Kidney epithelial cell (primary cell): ENCODE data around the gene CHM. TPM values are rescaled to one million over a fixed set of nuclear protein-coding genes. Genes with fewer than 3 reads are reported as not detected.

Experiments
- DNase-seq: peaks from one replicate; pipeline ENCODE4 v3.0.0-alpha.2; 2010; ENCODE audit warnings: low read depth
- H3K27me3 ChIP-seq: 2 replicates; pipeline ENCODE4 v1.6.0; 2011; ENCODE audit warnings: low read length; ENCODE audit not compliant: control insufficient read depth, insufficient read depth
- H3K36me3 ChIP-seq: 2 replicates; pipeline ENCODE4 v1.5.1; 2011; ENCODE audit warnings: low read length; ENCODE audit not compliant: control insufficient read depth, insufficient read depth
- H3K4me3 ChIP-seq: 2 replicates; pipeline ENCODE4 v1.5.1; 2011; ENCODE audit warnings: low read depth, mild to moderate bottlenecking, control low read depth, low read length
- total RNA-seq: library from RNA; depleted of rRNA; stranded (reverse); fragments of >200 nt; gene quantifications from 2 replicates; pipeline ENCODE4 v1.2.3, GENCODE V29; 2015
- TF ChIP-seq, protein P1 (sequence below): IDR thresholded peaks from 2 replicates; pipeline ENCODE4 v1.5.1; 2011; ENCODE audit warnings: mild to moderate bottlenecking, moderate library complexity, low read length, control low read depth, inconsistent platforms; ENCODE audit not compliant: insufficient read depth, poor library complexity, severe bottlenecking

The CHM gene
- total RNA-seq, 1 donor from 2014 or later: 24.8 TPM

DNA sequence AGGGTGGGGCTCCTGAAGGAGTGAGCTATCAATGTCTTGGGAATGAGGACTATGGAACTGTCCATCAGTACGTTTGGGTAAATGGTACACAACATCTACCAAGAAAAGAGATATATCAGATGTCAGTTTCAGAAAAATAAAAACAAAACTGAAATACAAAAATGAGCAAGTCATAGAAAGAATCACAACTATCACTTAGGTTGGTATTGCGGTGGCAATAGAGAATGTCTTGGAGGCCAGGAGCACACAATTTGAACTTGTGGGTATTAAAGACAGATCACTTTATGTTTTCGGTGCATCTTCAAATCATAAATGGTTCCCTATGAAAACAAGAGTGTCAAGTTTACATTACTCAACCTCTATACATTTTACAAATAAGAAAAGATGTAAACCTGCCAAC lies 176.8 kb downstream of the CHM start:
- Histone ChIP-seq H3K4me3 (no peak overlapping the region), H3K27me3 (no peaks in the 10 kb centered on the region), H3K36me3 (no peaks in the 10 kb centered on the region)
- DNase-seq: no peak
- TF ChIP-seq, protein P1, sequence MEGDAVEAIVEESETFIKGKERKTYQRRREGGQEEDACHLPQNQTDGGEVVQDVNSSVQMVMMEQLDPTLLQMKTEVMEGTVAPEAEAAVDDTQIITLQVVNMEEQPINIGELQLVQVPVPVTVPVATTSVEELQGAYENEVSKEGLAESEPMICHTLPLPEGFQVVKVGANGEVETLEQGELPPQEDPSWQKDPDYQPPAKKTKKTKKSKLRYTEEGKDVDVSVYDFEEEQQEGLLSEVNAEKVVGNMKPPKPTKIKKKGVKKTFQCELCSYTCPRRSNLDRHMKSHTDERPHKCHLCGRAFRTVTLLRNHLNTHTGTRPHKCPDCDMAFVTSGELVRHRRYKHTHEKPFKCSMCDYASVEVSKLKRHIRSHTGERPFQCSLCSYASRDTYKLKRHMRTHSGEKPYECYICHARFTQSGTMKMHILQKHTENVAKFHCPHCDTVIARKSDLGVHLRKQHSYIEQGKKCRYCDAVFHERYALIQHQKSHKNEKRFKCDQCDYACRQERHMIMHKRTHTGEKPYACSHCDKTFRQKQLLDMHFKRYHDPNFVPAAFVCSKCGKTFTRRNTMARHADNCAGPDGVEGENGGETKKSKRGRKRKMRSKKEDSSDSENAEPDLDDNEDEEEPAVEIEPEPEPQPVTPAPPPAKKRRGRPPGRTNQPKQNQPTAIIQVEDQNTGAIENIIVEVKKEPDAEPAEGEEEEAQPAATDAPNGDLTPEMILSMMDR: no peak

DNA sequence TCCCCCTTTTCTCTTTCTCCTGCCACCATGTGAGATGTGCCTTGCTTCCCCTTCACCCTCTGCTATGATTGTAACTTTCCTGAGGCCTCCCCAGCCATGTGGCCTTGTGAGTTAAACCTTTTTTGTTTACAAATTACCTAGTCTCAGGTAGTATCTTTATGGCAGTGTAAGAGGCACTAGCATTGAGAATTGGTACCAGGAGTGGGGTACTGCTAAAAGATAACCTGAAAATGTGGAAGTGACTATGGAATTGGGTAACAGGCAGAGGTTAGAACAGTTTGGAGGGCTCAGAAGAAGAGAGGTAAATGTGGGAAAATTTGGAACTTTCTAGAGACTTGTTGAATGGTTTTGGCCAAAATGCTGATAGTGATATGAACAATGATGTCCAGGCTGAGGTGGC lies 182.0 kb downstream of the CHM start:
- no peaks in the 10 kb centered on the region for H3K27me3 ChIP-seq
- H3K36me3 ChIP-seq: no peaks in the 10 kb centered on the region
- no peak overlapping the region for H3K4me3 ChIP-seq
- no peak for DNase-seq
- TF ChIP-seq, protein P1: no peak

DNA sequence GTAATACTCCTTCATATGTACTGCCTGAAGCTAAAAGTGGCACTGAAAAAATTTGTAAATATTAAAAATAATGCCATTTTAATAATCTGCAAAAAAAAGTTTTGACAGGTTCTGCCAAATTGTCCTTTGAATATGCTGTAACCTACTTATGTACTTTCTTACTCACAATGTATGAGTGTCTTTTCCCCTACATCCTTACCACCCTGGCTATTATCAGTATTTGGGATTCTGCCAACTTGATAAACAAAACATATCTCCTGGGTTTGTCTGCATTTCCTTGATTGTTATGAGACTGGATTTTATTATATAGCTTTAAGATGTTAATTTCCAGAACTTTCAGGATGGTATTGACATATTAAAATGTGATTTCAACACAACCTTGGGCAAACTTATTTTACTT lies 187.9 kb downstream of the CHM start:
- no peak overlapping the region for H3K4me3 ChIP-seq
- H3K27me3 ChIP-seq: no peaks in the 10 kb centered on the region
- DNase-seq: no peak
- no peaks in the 10 kb centered on the region for H3K36me3 ChIP-seq
- TF ChIP-seq, protein P1: no peak

DNA sequence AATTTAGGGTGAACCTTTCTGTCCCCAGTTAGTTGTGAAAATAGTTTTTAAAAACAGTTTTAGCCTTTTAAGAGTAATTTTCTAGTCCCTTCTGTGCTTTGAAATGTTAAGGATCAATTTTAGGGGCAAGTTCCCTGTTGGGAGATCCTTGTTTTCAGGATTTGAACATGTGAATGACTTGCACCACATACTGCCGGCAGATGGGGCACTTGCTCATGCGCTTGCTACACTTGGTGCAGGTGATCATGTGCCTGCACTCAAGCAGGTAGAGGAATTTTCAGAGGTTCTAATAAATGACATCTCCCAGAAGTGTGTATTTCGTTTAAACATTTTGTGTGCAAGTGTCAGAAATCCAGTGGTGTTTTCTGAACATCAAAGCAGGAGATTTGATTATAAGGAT lies 195.9 kb downstream of the CHM start:
- TF ChIP-seq, protein P1: peak; percentile 48
- H3K36me3 ChIP-seq: no peaks in the 10 kb centered on the region
- no peaks in the 10 kb centered on the region for H3K27me3 ChIP-seq
- no peak overlapping the region for H3K4me3 ChIP-seq
- DNase-seq: no peak

DNA sequence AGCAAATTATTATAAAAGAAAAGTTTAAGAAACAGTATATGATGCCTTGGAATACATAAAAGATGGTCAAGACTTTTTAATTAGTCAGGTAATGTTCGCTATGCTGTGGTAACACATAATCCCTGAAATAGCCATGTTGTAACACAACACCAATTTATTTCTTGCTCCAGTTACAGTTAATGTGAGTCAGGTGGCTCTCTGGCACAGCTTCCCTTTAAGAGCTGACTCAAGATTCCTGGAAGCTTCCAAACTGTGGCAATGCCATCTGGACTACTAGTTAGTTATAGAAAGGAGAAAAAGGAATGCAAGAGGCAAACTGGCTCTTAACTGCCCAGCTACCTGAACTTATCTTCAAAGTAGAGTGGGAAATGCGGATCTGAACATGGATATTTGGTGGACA lies 210.5 kb downstream of the CHM start:
- Histone ChIP-seq H3K27me3 (no peaks in the 10 kb centered on the region), H3K4me3 (no peak overlapping the region), H3K36me3 (no peaks in the 10 kb centered on the region)
- TF ChIP-seq, protein P1: no peak
- peak; percentile 1 for DNase-seq

DNA sequence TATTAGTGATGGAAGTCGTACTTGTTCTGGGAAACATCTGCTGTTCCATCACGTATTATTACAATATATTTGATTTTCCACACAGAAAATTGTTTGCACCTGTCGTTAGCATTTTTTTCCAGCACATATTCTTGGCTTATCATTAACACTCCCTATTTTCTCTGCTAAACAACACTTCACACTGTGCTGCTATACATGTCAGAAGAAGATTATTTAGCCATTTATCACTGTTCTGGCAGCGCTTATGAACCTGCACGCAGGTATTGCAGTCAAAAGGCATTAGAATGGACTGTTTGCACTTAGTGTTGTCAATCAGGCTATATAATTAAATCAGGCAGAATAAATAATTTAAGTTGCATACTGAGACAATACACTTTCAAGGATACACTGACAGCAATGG lies 218.6 kb downstream of the CHM start:
- no peaks in the 10 kb centered on the region for H3K27me3 ChIP-seq
- TF ChIP-seq, protein P1: no peak
- H3K36me3 ChIP-seq: no peaks in the 10 kb centered on the region
- no peak for DNase-seq
- H3K4me3 ChIP-seq: no peak overlapping the region
